GM21447 (cell line): ENCODE results near the gene EPHA10.

ENCODE experiments used
- ATAC-seq: cut with Tn5 transposase; IDR thresholded peaks from one replicate; pipeline ENCODE4 v1.9.1; 2021; ENCODE audit not compliant: unreplicated experiment

EPHA10 gene

GRCh38 chr1:37677143-37677439 lies 87.8 kb downstream of the EPHA10 start:
- no peak for ATAC-seq

- ATAC-seq: no peak
These were observed 88.4 kb downstream of the EPHA10 start for GRCh38 chr1:37676281-37677142.

- ATAC-seq: no peak
These were observed 91.0 kb downstream of the EPHA10 start for GRCh38 chr1:37673920-37674319.

DNA sequence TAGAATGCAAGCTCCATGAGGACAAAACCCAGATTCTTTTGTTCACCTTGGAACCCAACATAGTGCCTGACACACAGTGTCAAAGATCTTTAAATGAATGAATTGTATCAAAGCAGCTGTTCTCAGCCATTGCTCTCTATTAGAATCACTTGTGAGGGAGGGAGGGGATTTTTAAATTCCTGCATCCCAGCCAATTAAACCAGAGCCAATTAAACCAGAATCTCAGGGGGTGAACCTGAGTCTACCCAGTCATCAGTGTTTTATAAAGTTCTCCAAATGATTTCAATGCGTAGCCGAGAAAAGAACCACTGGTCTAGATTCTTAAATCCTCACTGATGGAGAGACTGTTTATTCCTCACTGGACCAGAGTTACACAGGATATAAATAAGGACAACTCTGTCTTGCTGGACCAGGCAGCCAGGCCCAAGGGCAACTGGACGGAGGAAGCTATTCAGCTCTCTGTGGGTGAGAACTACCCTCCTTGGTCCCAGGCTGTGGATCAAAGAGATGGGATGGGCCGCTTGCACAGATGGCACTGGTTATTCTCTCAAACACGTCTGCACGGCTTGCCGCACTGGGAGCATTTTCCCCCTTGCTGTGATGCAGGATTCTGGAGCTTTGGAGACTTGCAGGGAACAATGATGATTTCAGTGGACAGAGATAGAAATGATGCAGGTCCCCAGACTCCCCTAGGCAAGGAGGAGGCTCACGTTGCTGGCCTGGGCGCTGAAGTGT lies 92.6 kb downstream of the EPHA10 start:
- ATAC-seq: no peak

DNA sequence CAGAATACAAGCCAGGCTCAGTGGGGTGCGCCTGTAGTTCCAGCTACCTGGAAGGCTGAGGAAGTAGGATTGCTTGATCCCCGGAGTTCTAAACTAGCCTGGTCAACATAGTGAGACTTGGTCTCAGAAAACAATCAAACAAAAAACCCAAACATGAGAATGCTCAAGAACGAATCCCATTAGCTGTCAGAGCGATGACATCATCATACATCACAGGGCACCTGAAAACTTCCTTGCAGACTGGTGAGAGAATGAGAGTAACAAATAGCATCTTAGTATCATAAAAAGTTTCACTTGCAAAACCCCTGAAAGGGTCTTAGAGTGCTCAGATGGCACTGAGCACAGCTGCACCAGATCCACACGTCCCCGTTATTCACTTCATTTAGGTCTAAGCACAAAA lies 93.7 kb downstream of the EPHA10 start:
- no peak for ATAC-seq

GRCh38 chr1:37670133-37670532 lies 94.8 kb downstream of the EPHA10 start:
- no peak for ATAC-seq

DNA sequence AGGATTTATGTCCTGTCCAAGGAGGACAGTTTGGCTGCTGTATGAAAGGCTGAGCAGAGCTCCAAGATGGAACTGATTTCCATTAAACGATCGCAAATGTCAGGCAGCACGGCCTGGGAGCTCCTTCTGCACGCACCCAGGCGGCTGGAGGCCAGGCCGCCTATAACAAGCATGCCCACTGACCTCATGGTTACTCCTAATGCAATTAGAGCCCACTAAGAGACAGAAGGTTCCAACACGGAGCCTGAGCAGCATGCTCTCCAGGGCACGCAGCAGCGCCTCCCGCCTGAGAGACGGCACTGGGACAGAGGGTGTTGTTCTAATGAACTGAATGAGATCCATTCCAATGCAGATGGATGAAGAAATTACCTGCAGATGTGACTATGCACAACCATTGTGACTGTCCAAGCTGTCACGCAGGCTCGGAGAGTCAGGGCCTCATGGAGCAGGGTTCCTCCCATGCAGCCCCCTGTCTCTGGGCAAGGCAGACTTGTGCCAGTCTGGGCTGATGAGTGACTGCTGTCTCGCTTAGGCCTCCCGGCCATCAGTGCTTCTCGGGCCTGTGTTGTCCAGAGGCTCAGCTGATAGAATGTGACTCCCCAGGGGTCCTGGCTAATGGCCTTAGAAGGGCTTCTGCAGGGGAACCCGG lies 97.8 kb downstream of the EPHA10 start:
- no peak for ATAC-seq

DNA sequence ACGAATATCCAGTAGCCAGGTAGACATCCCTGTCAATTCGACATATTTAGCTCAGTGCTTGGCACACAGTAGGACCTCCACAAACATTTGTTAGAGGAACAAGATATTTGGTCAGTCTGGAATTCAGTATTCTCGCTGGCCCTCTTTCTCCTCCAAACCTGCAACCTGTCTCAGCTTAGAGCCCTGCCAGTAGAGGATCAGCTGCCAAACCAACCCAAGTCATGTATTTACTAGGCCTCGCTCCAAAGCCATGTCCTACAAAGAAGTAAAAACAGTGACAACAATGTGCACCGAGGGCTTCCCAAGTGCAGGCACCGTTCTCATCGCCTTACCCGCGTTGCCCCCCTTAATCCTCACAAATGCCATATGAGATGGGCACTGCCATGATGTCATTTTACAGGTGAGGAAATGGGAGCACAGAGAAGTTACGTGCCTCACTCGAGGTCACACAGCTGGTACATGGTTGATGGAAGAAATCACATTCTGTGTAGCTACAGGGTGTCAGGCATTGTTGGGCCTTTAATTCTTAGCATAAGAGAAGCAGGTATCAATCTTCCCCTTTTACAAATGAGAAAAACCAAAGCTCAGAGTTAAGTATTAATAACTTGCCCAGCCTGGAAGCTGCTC lies 98.6 kb downstream of the EPHA10 start:
- no peak for ATAC-seq
